Left colon (tissue), 2 donors: ENCODE measurements around the gene VEPH1. TPM values are rescaled to one million over a fixed set of nuclear protein-coding genes. Genes with fewer than 3 reads are reported as not detected.

Source experiments
- ATAC-seq: fragments of 200-7000 bp; cut with Tn5 transposase; one replicate; pipeline ENCODE4 v1.9.1; 2020; ENCODE audit warnings: mild to moderate bottlenecking, moderate library complexity
- DNase-seq, 2 donors: peaks; one replicate each; pipeline ENCODE4 v3.0.0-alpha.2; 2020
- intact Hi-C, 2 donors: fragments of 100-400 bp; cut with DNase I in 1 of 2; cut with micrococcal nuclease in 1 of 2; formaldehyde crosslinking; loops; one replicate each; pipeline versions ENCODE4 v1.11.2 to v1.14.0; 2022; cut with DNase I, micrococcal nuclease
- total RNA-seq, 2 donors: library from RNA; stranded (reverse); fragmentation: NEBNext Ultra II Directional; extraction: Animal tissue kit (Norgen Biotek cat#: 25700); gene quantifications; one replicate each; pipeline ENCODE4 v1.2.1, GENCODE V29; 2021
- donor health status: DM: no; HTN: no; CAD: no.
- donor health status: DM: yes; HTN: yes; CAD: no.

The VEPH1 gene
- total RNA-seq, 2 donors from 2014 or later: 4.2 to 7.8 TPM

- intact Hi-C loops: no loop called here
- no peak for ATAC-seq
- DNase-seq: no peak
Observed at GRCh38 chr3:157409516-157409915, 93.7 kb downstream of the VEPH1 start.

- no peak for ATAC-seq
- no peak for DNase-seq
- intact Hi-C loops: no loop called here
Observed at GRCh38 chr3:157408499-157409149, 94.6 kb downstream of the VEPH1 start.

- intact Hi-C loops: no loop called here
- DNase-seq (no peak), ATAC-seq (no peak)
Observed at GRCh38 chr3:157407769-157408168, 95.4 kb downstream of the VEPH1 start.

DNA sequence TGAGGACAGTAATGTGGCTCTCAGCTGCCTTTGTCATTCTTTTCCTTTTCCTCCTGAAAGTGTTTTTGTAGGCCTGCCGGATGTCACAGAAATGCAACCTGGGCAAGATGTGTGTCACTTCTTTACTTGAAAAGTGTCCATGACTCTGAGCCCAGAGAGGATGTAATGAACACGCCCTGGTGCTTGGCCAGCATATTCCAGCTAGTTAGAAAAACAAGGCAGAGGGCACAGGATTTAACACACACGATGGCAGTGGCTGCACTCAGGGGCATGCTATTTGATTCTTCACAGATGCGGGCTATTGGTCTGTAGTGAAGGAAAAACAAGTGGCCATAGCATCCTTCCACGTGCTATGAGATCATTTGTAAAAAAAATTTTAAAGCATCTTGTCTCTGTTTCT lies 96.8 kb downstream of the VEPH1 start:
- intact Hi-C loops: no loop called here
- ATAC-seq (no peak), DNase-seq (no peak)

DNA sequence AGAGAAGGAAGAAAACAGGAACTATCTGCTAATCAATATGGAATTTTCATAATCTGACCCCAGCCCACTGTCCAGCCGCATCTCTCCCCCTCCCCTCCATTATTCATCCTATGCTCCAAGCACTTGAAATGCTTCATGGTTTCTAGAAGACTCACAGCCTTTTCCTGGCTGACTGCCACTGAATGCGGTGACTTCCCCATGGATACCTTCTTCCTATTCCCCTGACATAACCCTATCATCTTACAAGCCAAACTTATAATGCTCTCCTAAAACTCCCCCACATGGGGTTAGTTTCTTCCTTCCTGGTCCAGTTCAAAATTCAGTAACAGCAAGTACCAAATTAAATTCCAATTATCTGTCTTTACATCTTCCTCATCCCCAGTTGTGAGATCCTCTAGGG lies 97.8 kb downstream of the VEPH1 start:
- intact Hi-C loops: no loop called here
- DNase-seq (no peak), ATAC-seq (no peak)

- ATAC-seq (no peak), DNase-seq (no peak)
Observed at GRCh38 chr3:157404381-157404780, 98.8 kb downstream of the VEPH1 start.

GRCh38 chr3:157398598-157398997 lies 104.6 kb downstream of the VEPH1 start:
- intact Hi-C loops: no loop called here
- DNase-seq (no peak), ATAC-seq (no peak)

More at GRCh38 chr3:157404381-157404780, 98.8 kb downstream of the VEPH1 start:
- intact Hi-C loops: no loop called here

GRCh38 chr3:157394411-157394810 lies 108.8 kb downstream of the VEPH1 start:
- DNase-seq (no peak), ATAC-seq (no peak)
- intact Hi-C loops: no loop called here

DNA sequence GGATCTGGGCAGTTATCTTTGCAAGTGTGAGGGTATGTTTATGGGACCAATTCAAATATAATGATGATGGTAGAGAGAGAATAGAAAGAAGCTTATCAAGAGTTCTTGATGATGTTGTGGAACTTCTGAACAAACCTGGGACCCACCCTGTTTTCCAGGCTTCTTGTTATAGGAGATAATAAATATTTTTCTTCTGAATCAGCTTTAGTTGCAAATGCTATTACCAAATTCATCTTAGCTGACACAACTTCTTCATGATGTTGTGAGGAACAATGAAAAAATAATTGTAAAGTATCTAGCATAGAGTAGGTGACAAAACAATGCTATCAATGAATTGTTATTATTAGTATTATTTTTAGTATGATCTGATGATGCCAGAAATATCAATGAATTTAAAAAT lies 110.1 kb downstream of the VEPH1 start:
- intact Hi-C loops: no loop called here
- no peak for DNase-seq
- no peak for ATAC-seq

- ATAC-seq: no peak
- no peak for DNase-seq
- intact Hi-C loops: no loop called here
Observed at GRCh38 chr3:157392104-157392503, 111.1 kb downstream of the VEPH1 start.

- intact Hi-C loops: no loop called here
- no peak for DNase-seq
- ATAC-seq: no peak
Observed at GRCh38 chr3:157390713-157391515, 112.3 kb downstream of the VEPH1 start.

DNA sequence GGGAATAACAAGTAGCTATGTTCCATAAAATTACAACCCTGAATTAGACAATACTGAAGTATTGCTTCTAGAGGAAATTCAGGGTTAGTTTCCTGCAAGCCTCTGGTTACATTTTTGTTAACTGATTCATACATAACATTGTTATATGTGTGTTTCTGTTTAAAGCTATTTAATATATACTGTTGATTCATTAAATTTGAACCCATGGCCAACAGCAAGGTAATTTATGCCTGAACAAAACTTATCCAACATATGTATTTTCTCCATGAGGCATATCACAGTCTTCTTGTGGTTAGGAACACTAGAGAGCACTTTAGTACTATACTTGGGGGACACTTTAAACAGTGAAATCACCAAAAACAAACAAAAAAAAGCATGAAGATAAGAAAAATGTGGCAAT lies 114.2 kb downstream of the VEPH1 start:
- intact Hi-C loops: no loop called here
- DNase-seq (no peak), ATAC-seq (no peak)

GRCh38 chr3:157387708-157388435 lies 115.3 kb downstream of the VEPH1 start:
- ATAC-seq (no peak), DNase-seq (no peak)
- intact Hi-C loops: no loop called here

- intact Hi-C loops: no loop called here
- no peak for ATAC-seq
Observed at GRCh38 chr3:157384491-157384890, 118.7 kb downstream of the VEPH1 start.

DNA sequence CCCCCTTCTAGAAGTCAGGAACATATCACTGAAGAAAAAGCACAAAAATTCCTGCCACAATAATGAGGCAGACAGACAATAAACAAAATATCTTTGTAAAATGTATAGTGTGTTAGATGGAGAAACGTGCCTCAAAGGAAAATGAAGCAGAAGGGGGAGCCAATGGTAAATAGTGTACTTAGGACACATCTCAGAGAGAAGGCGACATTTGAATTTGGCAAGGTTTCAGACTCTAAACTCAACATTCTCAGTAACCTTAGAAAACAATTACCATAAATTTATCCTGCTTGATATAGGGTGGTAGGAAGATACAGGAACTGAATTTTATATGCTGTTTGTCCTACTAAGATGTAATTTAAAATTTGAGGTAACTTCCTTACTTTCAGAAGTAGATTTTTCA lies 119.2 kb downstream of the VEPH1 start:
- no peak for ATAC-seq
- DNase-seq: no peak
- intact Hi-C loops: no loop called here

More at GRCh38 chr3:157384491-157384890, 118.7 kb downstream of the VEPH1 start:
- DNase-seq: no peak

DNA sequence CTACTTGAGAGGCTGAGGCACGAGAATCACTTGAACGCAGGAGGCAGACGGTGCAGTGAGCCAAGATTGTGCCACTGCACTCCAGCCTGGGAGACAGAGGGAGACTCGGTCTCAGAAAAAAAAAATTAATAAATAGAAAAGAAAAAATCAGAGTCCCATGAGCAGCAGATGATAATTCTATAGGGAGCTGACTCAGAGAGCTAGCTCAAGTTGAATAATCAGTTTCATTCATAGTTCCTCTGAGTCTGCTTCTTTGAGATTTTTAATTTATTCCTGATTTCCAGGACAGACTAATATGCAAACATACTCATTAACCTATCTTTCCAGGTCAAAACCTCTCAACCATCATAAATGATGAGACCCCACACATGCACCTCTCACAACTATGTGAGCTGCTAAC lies 121.6 kb downstream of the VEPH1 start:
- no peak for ATAC-seq
- intact Hi-C loops: no loop called here

GRCh38 chr3:157379525-157380140 lies 123.6 kb downstream of the VEPH1 start:
- ATAC-seq (no peak), DNase-seq (no peak)
- intact Hi-C loops: no loop called here

More for the DNA sequence above, 121.6 kb downstream of the VEPH1 start:
- no peak for DNase-seq

DNA sequence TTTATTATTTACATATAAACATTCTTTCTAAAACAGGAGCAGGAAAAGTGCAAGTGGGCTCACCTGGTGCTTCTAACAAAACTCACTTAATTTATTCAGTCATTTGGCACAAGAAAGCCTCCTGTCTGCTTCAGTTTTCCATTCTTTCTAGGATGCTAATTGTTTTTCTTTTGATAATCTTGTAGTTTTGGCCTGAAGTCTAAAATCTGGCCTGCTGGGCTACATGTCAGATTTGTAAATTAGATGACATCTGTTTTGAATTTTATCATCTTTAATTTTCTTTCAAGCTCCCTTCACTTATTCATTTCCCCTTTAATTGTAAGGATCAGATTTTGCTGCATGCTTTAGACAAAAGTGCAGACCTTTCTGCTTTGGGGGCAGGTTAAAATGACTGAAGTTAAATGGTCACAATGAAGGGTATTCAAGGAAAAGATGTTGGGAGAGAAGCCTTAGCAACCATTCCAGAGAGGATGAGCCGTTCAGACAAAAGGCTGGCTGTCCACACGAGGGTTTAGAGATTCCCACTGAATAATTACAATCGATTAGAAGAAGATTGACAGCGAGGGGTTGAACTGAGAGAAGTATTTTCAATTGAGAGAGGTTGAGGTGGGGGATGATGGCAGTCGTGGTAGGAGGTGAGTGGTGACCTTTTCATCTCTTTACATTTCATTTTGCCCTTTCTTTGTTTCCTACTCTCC lies 126.5 kb downstream of the VEPH1 start:
- ATAC-seq (no peak), DNase-seq (no peak)
- intact Hi-C loops: no loop called here
